Fibroblast of lung (primary cell): Measurements from ENCODE around the gene SLC19A3. TPM values are rescaled to one million over a fixed set of nuclear protein-coding genes. Genes with fewer than 3 reads are reported as not detected.

Experiments
- DNase-seq, 2 donors: peaks; one replicate each; pipeline versions ENCODE4 v3.0.0 to v3.0.0-alpha.2; 2010; ENCODE audit warnings: low read depth in 2 of 2
- H2AFZ ChIP-seq: 2 replicates; pipeline ENCODE4 v1.5.1; 2012; ENCODE audit warnings: low read length, control low read depth, inconsistent platforms
- H3K27ac ChIP-seq: 2 replicates; pipeline ENCODE4 v1.5.1; 2011; ENCODE audit warnings: low read length, control low read depth; ENCODE audit not compliant: insufficient read depth
- H3K27me3 ChIP-seq: 2 replicates; pipeline ENCODE4 v1.5.1; 2011; ENCODE audit warnings: mild to moderate bottlenecking, low read length; ENCODE audit not compliant: control insufficient read depth, insufficient read depth
- H3K36me3 ChIP-seq: 2 replicates; pipeline ENCODE4 v1.5.1; 2011; ENCODE audit warnings: low read length; ENCODE audit not compliant: control insufficient read depth, insufficient read depth
- H3K4me1 ChIP-seq: 2 replicates; pipeline ENCODE4 v1.5.1; 2011; ENCODE audit warnings: low read length; ENCODE audit not compliant: control insufficient read depth, insufficient read depth; ENCODE audit errors: extremely low read depth
- H3K4me2 ChIP-seq: 2 replicates; pipeline ENCODE4 v1.5.1; 2011; ENCODE audit warnings: low read length, control low read depth; ENCODE audit not compliant: insufficient read depth; ENCODE audit errors: extremely low read depth
- H3K4me3 ChIP-seq, 4 experiments: fragments of 200-600 bp in 1 of 4; sonication (generic) in 1 of 4; replicated peaks in 1 of 4; 2 replicates each; pipeline ENCODE4 v1.5.1; 2011 to 2016; ENCODE audit warnings: low read length in 4 of 4, low read depth in 3 of 4, mild to moderate bottlenecking in 3 of 4, control low read depth in 2 of 4, inconsistent platforms in 1 of 4, mixed read lengths in 1 of 4; ENCODE audit not compliant: insufficient read depth in 1 of 4; ENCODE audit errors: control extremely low read depth in 1 of 4
- H3K79me2 ChIP-seq: 2 replicates; pipeline ENCODE4 v1.5.1; 2012; ENCODE audit warnings: mild to moderate bottlenecking, low read length, inconsistent platforms; ENCODE audit not compliant: control insufficient read depth, insufficient read depth
- H3K9ac ChIP-seq: 2 replicates; pipeline ENCODE4 v1.5.1; 2011; ENCODE audit warnings: mild to moderate bottlenecking, low read length, control low read depth; ENCODE audit not compliant: insufficient read depth
- H3K9me3 ChIP-seq: 2 replicates; pipeline ENCODE4 v1.5.1; 2012; ENCODE audit warnings: low read depth, low read length; ENCODE audit not compliant: control insufficient read depth, insufficient read depth
- H4K20me1 ChIP-seq: 2 replicates; pipeline ENCODE4 v1.5.1; 2011; ENCODE audit warnings: low read length; ENCODE audit not compliant: control insufficient read depth, insufficient read depth; ENCODE audit errors: extremely low read depth
- EZH2 ChIP-seq: IDR thresholded peaks from 2 replicates; pipeline ENCODE4 v1.5.1; 2012; ENCODE audit warnings: low read length, control low read depth, mild to moderate bottlenecking; ENCODE audit errors: missing control alignments
- polyA plus RNA-seq, 2 donors: library from polyadenylated mRNA; depleted of rRNA in 1 of 2; stranded (reverse) in 1 of 2; unstranded in 1 of 2; fragments of >200 nt; gene quantifications; 2 replicates each; pipeline ENCODE4 v1.2.1, GENCODE V29; 2011 to 2012; ENCODE audit warnings: missing spikeins in 1 of 2
- total RNA-seq: library from RNA; depleted of rRNA; stranded (reverse); fragments of >200 nt; gene quantifications from 2 replicates; pipeline ENCODE4 v1.2.1, GENCODE V29; 2014
- TF ChIP-seq, protein P1 (sequence below), 2 donors: IDR thresholded peaks in 1 of 2; conservative IDR thresholded peaks in 1 of 2; 1 replicate in 1 of 2; 2 replicates in 1 of 2; pipeline ENCODE4 v1.5.1; 2011 to 2012; ENCODE audit warnings: low read length in 2 of 2, control low read depth in 1 of 2, inconsistent platforms in 1 of 2, low read depth in 1 of 2, mild to moderate bottlenecking in 1 of 2

SLC19A3 gene
- total and polyA plus RNA-seq, 2 donors (not counting 1 experiment from before 2014, with no cell fraction given), result 0.11 to 0.17 TPM

GRCh38 chr2:227713291-227713690 lies 4.5 kb downstream of the SLC19A3 start:
- Histone ChIP-seq H3K27ac (no peak overlapping the region), H3K9me3 (no peaks in the 10 kb centered on the region), H4K20me1 (no peaks in the 10 kb centered on the region), H2AFZ (no peak overlapping the region), H3K79me2 (no peaks in the 10 kb centered on the region), H3K36me3 (no peaks in the 10 kb centered on the region), H3K27me3 (no peaks in the 10 kb centered on the region), H3K4me1 (no peaks in the 10 kb centered on the region), H3K4me3 (no peak overlapping the region), H3K4me2 (no peak overlapping the region), H3K9ac (no peak overlapping the region)
- TF ChIP-seq, protein P1, sequence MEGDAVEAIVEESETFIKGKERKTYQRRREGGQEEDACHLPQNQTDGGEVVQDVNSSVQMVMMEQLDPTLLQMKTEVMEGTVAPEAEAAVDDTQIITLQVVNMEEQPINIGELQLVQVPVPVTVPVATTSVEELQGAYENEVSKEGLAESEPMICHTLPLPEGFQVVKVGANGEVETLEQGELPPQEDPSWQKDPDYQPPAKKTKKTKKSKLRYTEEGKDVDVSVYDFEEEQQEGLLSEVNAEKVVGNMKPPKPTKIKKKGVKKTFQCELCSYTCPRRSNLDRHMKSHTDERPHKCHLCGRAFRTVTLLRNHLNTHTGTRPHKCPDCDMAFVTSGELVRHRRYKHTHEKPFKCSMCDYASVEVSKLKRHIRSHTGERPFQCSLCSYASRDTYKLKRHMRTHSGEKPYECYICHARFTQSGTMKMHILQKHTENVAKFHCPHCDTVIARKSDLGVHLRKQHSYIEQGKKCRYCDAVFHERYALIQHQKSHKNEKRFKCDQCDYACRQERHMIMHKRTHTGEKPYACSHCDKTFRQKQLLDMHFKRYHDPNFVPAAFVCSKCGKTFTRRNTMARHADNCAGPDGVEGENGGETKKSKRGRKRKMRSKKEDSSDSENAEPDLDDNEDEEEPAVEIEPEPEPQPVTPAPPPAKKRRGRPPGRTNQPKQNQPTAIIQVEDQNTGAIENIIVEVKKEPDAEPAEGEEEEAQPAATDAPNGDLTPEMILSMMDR (conservative IDR thresholded peaks at IDR 0.05 in 1 of 2, IDR thresholded peaks at IDR 0.05 in 1 of 2; ENCODE audit: low read depth in 1 of 2, low read length in 2 of 2), result no peak
- no peak for TF ChIP-seq EZH2
- no peak for DNase-seq

GRCh38 chr2:227710986-227711385 lies 6.8 kb downstream of the SLC19A3 start:
- Histone ChIP-seq H3K79me2 (no peaks in the 10 kb centered on the region), H3K4me3 (no peak overlapping the region), H3K9ac (no peak overlapping the region), H3K9me3 (no peaks in the 10 kb centered on the region), H3K4me1 (no peaks in the 10 kb centered on the region), H3K4me2 (no peak overlapping the region), H2AFZ (no peak overlapping the region), H3K27ac (no peak overlapping the region), H3K27me3 (no peaks in the 10 kb centered on the region), H3K36me3 (no peaks in the 10 kb centered on the region), H4K20me1 (no peaks in the 10 kb centered on the region)
- no peak for TF ChIP-seq EZH2
- TF ChIP-seq, protein P1 (conservative IDR thresholded peaks at IDR 0.05 in 1 of 2, IDR thresholded peaks at IDR 0.05 in 1 of 2; ENCODE audit: low read depth in 1 of 2, low read length in 2 of 2), result no peak
- DNase-seq, result no peak

DNA sequence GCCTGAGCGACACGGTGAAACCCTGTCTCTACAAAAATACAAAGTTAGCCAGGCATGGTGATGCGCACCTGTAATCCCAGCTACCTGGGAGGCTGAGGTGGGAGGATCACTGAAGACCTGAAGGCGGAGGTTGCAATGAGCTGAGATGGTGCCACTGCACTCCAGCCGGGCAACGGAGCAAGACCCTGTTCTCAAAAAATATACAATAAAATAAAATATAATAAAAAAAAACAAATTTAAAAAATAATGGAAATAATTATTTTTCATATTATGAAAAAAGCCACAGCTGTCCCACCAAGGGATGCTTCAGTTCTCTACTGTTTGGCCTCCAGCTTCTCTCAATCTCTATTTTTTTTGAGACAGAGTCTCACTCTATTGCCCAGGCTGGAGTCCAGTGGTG lies 10.4 kb downstream of the SLC19A3 start:
- Histone ChIP-seq H3K4me1 (no peaks in the 10 kb centered on the region), H4K20me1 (no peaks in the 10 kb centered on the region)
- TF ChIP-seq, protein P1 (conservative IDR thresholded peaks at IDR 0.05 in 1 of 2, IDR thresholded peaks at IDR 0.05 in 1 of 2; ENCODE audit: low read depth in 1 of 2, low read length in 2 of 2), result no peak
- TF ChIP-seq EZH2, result no peak

More for the DNA sequence above, 10.4 kb downstream of the SLC19A3 start:
- Histone ChIP-seq H3K79me2 (no peaks in the 10 kb centered on the region), H3K36me3 (no peaks in the 10 kb centered on the region), H3K9ac (no peak overlapping the region), H3K27ac (no peak overlapping the region), H2AFZ (no peak overlapping the region), H3K27me3 (no peaks in the 10 kb centered on the region), H3K4me2 (no peak overlapping the region), H3K9me3 (no peaks in the 10 kb centered on the region), H3K4me3 (no peak overlapping the region)
- no peak for DNase-seq
